OCI-LY7 (cell line): ENCODE results near the gene HRAS. TPM values are rescaled to one million over a fixed set of nuclear protein-coding genes. Genes with fewer than 3 reads are reported as not detected.

Source experiments
- BruUV-seq: library from RNA; stranded (reverse); fragments of 400-500 nt; replicated peaks from 2 replicates; lab custom pipeline; 2021; lab: Mats Ljungman, UMichigan
- CTCF ChIA-PET: fragments of 300-600 bp; sonication (Branson Sonifier 250); formaldehyde crosslinking; loops from one replicate; lab custom pipeline; 2022; ENCODE audit warnings: antibody characterized with exemption; ENCODE audit not compliant: unreplicated experiment; lab: Charles Lee
- POLR2A ChIA-PET: fragments of 300-600 bp; sonication (Branson Sonifier 250); formaldehyde crosslinking; loops from one replicate; lab custom pipeline; 2022; ENCODE audit warnings: antibody characterized with exemption; lab: Charles Lee
- DNase-seq: peaks from one replicate; pipeline ENCODE4 v3.0.0-alpha.2; 2015; ENCODE audit warnings: low spot score
- H2AFZ ChIP-seq: fragments of 200-600 bp; sonication (generic), shearing (Covaris generic); 2 replicates; pipeline ENCODE4 v1.6.1; 2014; ENCODE audit warnings: mild to moderate bottlenecking, antibody characterized with exemption, low read length, moderate library complexity
- H3K27ac ChIP-seq: fragments of 200-600 bp; sonication (generic); 2 replicates; pipeline ENCODE4 v1.5.1; 2014; ENCODE audit warnings: mixed run types, low read depth, mild to moderate bottlenecking, moderate library complexity, low read length, inconsistent platforms; ENCODE audit not compliant: poor library complexity, severe bottlenecking
- H3K36me3 ChIP-seq: fragments of 200-600 bp; sonication (generic); 2 replicates; pipeline ENCODE4 v1.6.1; 2014; ENCODE audit warnings: mild to moderate bottlenecking, antibody characterized with exemption, low read length, moderate library complexity, mixed read lengths; ENCODE audit not compliant: insufficient read depth
- H3K4me1 ChIP-seq: fragments of 200-600 bp; sonication (generic); 2 replicates; pipeline ENCODE4 v1.5.1; 2014; ENCODE audit warnings: mild to moderate bottlenecking, low read length; ENCODE audit not compliant: insufficient read depth, poor library complexity, severe bottlenecking
- H3K4me2 ChIP-seq: fragments of 200-600 bp; sonication (generic); 2 replicates; pipeline ENCODE4 v1.6.1; 2014; ENCODE audit warnings: mild to moderate bottlenecking, low read length
- H3K4me3 ChIP-seq: fragments of 200-600 bp; sonication (generic); 2 replicates; pipeline ENCODE4 v1.5.1; 2014; ENCODE audit warnings: mild to moderate bottlenecking, low read depth, low read length; ENCODE audit not compliant: poor library complexity, severe bottlenecking
- H3K79me2 ChIP-seq: fragments of 200-600 bp; sonication (generic); 2 replicates; pipeline ENCODE4 v1.6.1; 2016; ENCODE audit warnings: low read depth, mild to moderate bottlenecking, low read length, moderate library complexity, mixed read lengths; ENCODE audit not compliant: insufficient read depth
- H3K9me2 ChIP-seq: fragments of 200-600 bp; sonication (generic); 2 replicates; pipeline ENCODE4 v1.6.1; 2016; ENCODE audit warnings: mild to moderate bottlenecking, low read length, mixed read lengths; ENCODE audit not compliant: insufficient read depth
- H3K9me3 ChIP-seq: fragments of 200-600 bp; sonication (generic); 2 replicates; pipeline ENCODE4 v1.6.1; 2014; ENCODE audit warnings: mild to moderate bottlenecking, mixed run types, low read length, mixed read lengths
- H4K20me1 ChIP-seq: fragments of 200-600 bp; sonication (generic); 2 replicates; pipeline ENCODE4 v1.6.1; 2014; ENCODE audit warnings: mild to moderate bottlenecking, antibody characterized with exemption, low read length, moderate library complexity, mixed read lengths; ENCODE audit not compliant: insufficient read depth
- EZH2phosphoT487 ChIP-seq: fragments of 200-600 bp; sonication (generic); IDR thresholded peaks from 2 replicates; pipeline ENCODE4 v1.6.1; 2018; ENCODE audit warnings: low read depth, borderline replicate concordance, mild to moderate bottlenecking, mixed run types, antibody characterized with exemption, low read length, moderate library complexity, mixed read lengths
- intact Hi-C: fragments of 100-400 bp; cut with micrococcal nuclease; formaldehyde crosslinking; loops from one replicate; pipeline ENCODE4 v1.10.0; 2022; ENCODE audit not compliant: unreplicated experiment
- total RNA-seq, 2 experiments: library from RNA; depleted of rRNA in 1 of 2; stranded (reverse); fragments of >200 nt in 1 of 2; shearing (Covaris generic) in 1 of 2; gene quantifications; 2 replicates each; pipeline ENCODE4 v1.2.3, GENCODE V29; 2014 to 2022
- TF ChIP-seq, protein P1 (sequence below): fragments of 200-600 bp; sonication (generic); conservative IDR thresholded peaks from 2 replicates; pipeline ENCODE4 v1.5.1; 2014; ENCODE audit warnings: mild to moderate bottlenecking, antibody characterized with exemption, low read length, moderate library complexity, mixed read lengths

The HRAS gene
- total RNA-seq, 2 experiments from 2014 or later: 46.9 to 53.0 TPM

GRCh38 chr11:573146-573759 is 37.9 kb upstream of the HRAS start:
- no peaks in the 10 kb centered on the region for H3K9me3 ChIP-seq
- H3K4me3 ChIP-seq: no peak overlapping the region
- no peak for DNase-seq
- H4K20me1 ChIP-seq: peaks cover 14% of the 10 kb centered on the region; the same call in 1 of the 2 replicates
- no peak overlapping the region for H3K27ac ChIP-seq
- peaks cover 15% of the 10 kb centered on the region for H3K79me2 ChIP-seq
- H3K9me2 ChIP-seq: no peaks in the 10 kb centered on the region
- TF ChIP-seq, protein P1, sequence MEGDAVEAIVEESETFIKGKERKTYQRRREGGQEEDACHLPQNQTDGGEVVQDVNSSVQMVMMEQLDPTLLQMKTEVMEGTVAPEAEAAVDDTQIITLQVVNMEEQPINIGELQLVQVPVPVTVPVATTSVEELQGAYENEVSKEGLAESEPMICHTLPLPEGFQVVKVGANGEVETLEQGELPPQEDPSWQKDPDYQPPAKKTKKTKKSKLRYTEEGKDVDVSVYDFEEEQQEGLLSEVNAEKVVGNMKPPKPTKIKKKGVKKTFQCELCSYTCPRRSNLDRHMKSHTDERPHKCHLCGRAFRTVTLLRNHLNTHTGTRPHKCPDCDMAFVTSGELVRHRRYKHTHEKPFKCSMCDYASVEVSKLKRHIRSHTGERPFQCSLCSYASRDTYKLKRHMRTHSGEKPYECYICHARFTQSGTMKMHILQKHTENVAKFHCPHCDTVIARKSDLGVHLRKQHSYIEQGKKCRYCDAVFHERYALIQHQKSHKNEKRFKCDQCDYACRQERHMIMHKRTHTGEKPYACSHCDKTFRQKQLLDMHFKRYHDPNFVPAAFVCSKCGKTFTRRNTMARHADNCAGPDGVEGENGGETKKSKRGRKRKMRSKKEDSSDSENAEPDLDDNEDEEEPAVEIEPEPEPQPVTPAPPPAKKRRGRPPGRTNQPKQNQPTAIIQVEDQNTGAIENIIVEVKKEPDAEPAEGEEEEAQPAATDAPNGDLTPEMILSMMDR: no peak
- TF ChIP-seq EZH2phosphoT487: no peak
- POLR2A ChIA-PET: no interaction called here
- no TSS peak for BruUV-seq
- H3K4me1 ChIP-seq: peaks cover 30% of the 10 kb centered on the region
- no peak overlapping the region for H3K4me2 ChIP-seq
- no peak overlapping the region for H2AFZ ChIP-seq
- intact Hi-C loops: no loop called here
- CTCF ChIA-PET: no interaction called here
- peaks cover 2% of the 10 kb centered on the region; the same call in 1 of the 2 replicates for H3K36me3 ChIP-seq

DNA sequence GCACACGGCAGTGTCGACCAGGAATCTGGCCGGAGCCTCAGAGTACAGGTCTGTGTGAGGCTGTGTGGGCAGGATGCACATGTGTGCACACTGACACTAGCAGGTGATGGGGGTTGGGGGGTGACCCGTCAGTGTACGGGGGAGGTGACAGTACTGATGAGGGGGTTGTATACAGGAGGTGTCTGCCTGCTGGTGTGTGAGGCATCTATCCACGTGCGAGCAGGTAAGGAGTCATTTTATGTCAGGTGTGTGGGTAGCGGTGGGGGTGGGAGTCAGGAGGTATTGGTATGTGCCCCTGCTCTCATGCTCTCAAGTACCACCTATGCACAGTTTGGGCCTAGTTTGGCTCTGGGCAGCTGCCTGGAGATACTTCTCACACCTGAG is 36.4 kb upstream of the HRAS start:
- H4K20me1 ChIP-seq: no peaks in the 10 kb centered on the region; the same call in 1 of the 2 replicates
- POLR2A ChIA-PET: no interaction called here
- TF ChIP-seq EZH2phosphoT487: no peak
- TF ChIP-seq, protein P1: no peak

More for the DNA sequence above, 36.4 kb upstream of the HRAS start:
- Histone ChIP-seq H3K79me2 (peaks cover under 1% of the 10 kb centered on the region), H3K4me1 (peaks cover 30% of the 10 kb centered on the region), H3K9me2 (no peaks in the 10 kb centered on the region), H3K4me3 (no peak overlapping the region), H3K9me3 (no peaks in the 10 kb centered on the region), H3K4me2 (no peak overlapping the region), H3K27ac (no peak overlapping the region), H2AFZ (no peak overlapping the region), H3K36me3 (no peaks in the 10 kb centered on the region)
- DNase-seq: no peak
- intact Hi-C loops: no loop called here
- no TSS peak for BruUV-seq
- CTCF ChIA-PET: no interaction called here
